Omental fat pad (tissue), 4 donors: ENCODE results near the gene GLG1. TPM values are rescaled to one million over a fixed set of nuclear protein-coding genes. Genes with fewer than 3 reads are reported as not detected.

Source experiments
- ATAC-seq: fragments of 150-250 bp; one replicate; pipeline ENCODE4 v1.9.1; 2016; ENCODE audit warnings: mild to moderate bottlenecking, moderate library complexity; ENCODE audit not compliant: low FRiP score
- DNase-seq: peaks from one replicate; pipeline ENCODE4 v3.0.0-alpha.2; 2019; ENCODE audit warnings: low spot score
- CTCF ChIP-seq, 3 donors: fragments of 450-650 bp; IDR thresholded peaks; one replicate each; pipeline ENCODE4 v1.5.1; 2016 to 2017; ENCODE audit warnings: antibody characterized with exemption in 3 of 3, mild to moderate bottlenecking in 3 of 3, moderate library complexity in 2 of 3
- total RNA-seq, 4 donors: library from RNA; depleted of rRNA; stranded (reverse); fragments of >200 nt; gene quantifications; one replicate each; pipeline ENCODE4 v1.1.0, GENCODE V29; 2016

GLG1 gene
- total RNA-seq, 4 donors from 2014 or later = 107 to 160 (median 122) TPM

GRCh38 chr16:74583926-74584666 is 22.8 kb downstream of the GLG1 start:
- TF ChIP-seq CTCF (IDR thresholded peaks at IDR 0.05) = no peak
- DNase-seq (no peak), ATAC-seq (no peak)

GRCh38 chr16:74582970-74583369 is 23.9 kb downstream of the GLG1 start:
- no peak for TF ChIP-seq CTCF (IDR thresholded peaks at IDR 0.05)
- no peak for DNase-seq
- no peak for ATAC-seq

- DNase-seq (no peak), ATAC-seq (no peak)
- no peak for TF ChIP-seq CTCF (IDR thresholded peaks at IDR 0.05)
Observed at GRCh38 chr16:74580833-74581232, 26.1 kb downstream of the GLG1 start.

- ATAC-seq (no peak), DNase-seq (no peak)
- TF ChIP-seq CTCF (IDR thresholded peaks at IDR 0.05) = no peak
Observed at GRCh38 chr16:74578838-74579237, 28.1 kb downstream of the GLG1 start.

- DNase-seq (no peak), ATAC-seq (no peak)
- no peak for TF ChIP-seq CTCF (IDR thresholded peaks at IDR 0.05)
Observed at GRCh38 chr16:74578433-74578832, 28.5 kb downstream of the GLG1 start.

GRCh38 chr16:74577882-74578366 is 29.0 kb downstream of the GLG1 start:
- DNase-seq (no peak), ATAC-seq (no peak)
- TF ChIP-seq CTCF (IDR thresholded peaks at IDR 0.05) = no peak
